IMR-90 (cell line): Measurements from ENCODE around the gene PLEKHG4. TPM values are rescaled to one million over a fixed set of nuclear protein-coding genes. Genes with fewer than 3 reads are reported as not detected.
A peak's percentile ranks its signal among the peaks of the same experiment; 100 is the strongest.

Experiments
- ATAC-seq: fragments of 200-7000 bp; cut with Tn5 transposase; 2 replicates; pipeline ENCODE4 v1.9.1; 2020; ENCODE audit warnings: low read depth, mild to moderate bottlenecking, moderate library complexity
- BruUV-seq: library from RNA; stranded (reverse); fragments of 400-500 nt; replicated peaks from 2 replicates; lab custom pipeline; 2021; lab: Mats Ljungman, UMichigan
- CTCF ChIA-PET: fragments of 300-600 bp; formaldehyde crosslinking; extraction: SDS; loops from one replicate; lab custom pipeline; 2021; ENCODE audit warnings: antibody characterized with exemption; lab: Yijun Ruan, JAX
- POLR2A ChIA-PET: fragments of 300-600 bp; sonication (Branson Sonifier 250); formaldehyde crosslinking; loops from one replicate; lab custom pipeline; 2022; ENCODE audit warnings: antibody characterized with exemption; ENCODE audit not compliant: unreplicated experiment; lab: Charles Lee
- DNase-seq: peaks from one replicate; pipeline ENCODE4 v3.0.0; 2013
- H2AFZ ChIP-seq: replicated peaks from 2 replicates; pipeline ENCODE3; 2013; ENCODE audit warnings: low read length, mild to moderate bottlenecking; ENCODE audit not compliant: poor library complexity
- H2AK5ac ChIP-seq: 2 replicates; pipeline ENCODE4 v1.6.1; 2013; ENCODE audit warnings: low read depth, low read length, inconsistent platforms
- H2AK9ac ChIP-seq: replicated peaks from 2 replicates; pipeline ENCODE3; 2013; ENCODE audit warnings: mild to moderate bottlenecking, low read depth, low read length, moderate library complexity; ENCODE audit not compliant: poor library complexity
- H2BK120ac ChIP-seq: 2 replicates; pipeline ENCODE4 v1.6.1; 2013; ENCODE audit warnings: low read depth, low read length, inconsistent platforms
- H2BK15ac ChIP-seq: 3 replicates; pipeline ENCODE4 v1.6.1; 2013; ENCODE audit warnings: low read depth, low read length, inconsistent platforms
- H2BK20ac ChIP-seq: 2 replicates; pipeline ENCODE4 v1.6.1; 2013; ENCODE audit warnings: low read depth, mild to moderate bottlenecking, inconsistent platforms, low read length, moderate library complexity
- H2BK5ac ChIP-seq: 2 replicates; pipeline ENCODE4 v1.6.1; 2013; ENCODE audit warnings: mild to moderate bottlenecking, low read depth, low read length, inconsistent platforms; ENCODE audit not compliant: poor library complexity, severe bottlenecking
- H3K14ac ChIP-seq: replicated peaks from 2 replicates; pipeline ENCODE4 v1.6.1; 2013; ENCODE audit warnings: low read depth, low read length, inconsistent platforms
- H3K18ac ChIP-seq: 2 replicates; pipeline ENCODE4 v1.6.1; 2013; ENCODE audit warnings: low read depth, low read length, control low read depth
- H3K23ac ChIP-seq: 2 replicates; pipeline ENCODE4 v1.6.1; 2013; ENCODE audit warnings: low read depth, low read length, inconsistent platforms
- H3K27ac ChIP-seq: 2 replicates; pipeline ENCODE4 v1.5.1; 2013; ENCODE audit warnings: mild to moderate bottlenecking, control low read depth, low read length; ENCODE audit not compliant: insufficient read depth
- H3K27me3 ChIP-seq: 2 replicates; pipeline ENCODE4 v1.6.1; 2013; ENCODE audit warnings: low read length; ENCODE audit not compliant: control insufficient read depth, insufficient read depth
- H3K36me3 ChIP-seq: 2 replicates; pipeline ENCODE4 v1.6.1; 2013; ENCODE audit warnings: low read length, mixed read lengths; ENCODE audit not compliant: control insufficient read depth, insufficient read depth
- H3K4ac ChIP-seq: 2 replicates; pipeline ENCODE4 v1.6.1; 2013; ENCODE audit warnings: low read depth, low read length, inconsistent platforms
- H3K4me1 ChIP-seq: 2 replicates; pipeline ENCODE4 v1.6.1; 2013; ENCODE audit warnings: low read length, mixed read lengths; ENCODE audit not compliant: control insufficient read depth, insufficient read depth
- H3K4me2 ChIP-seq: 2 replicates; pipeline ENCODE4 v1.6.1; 2013; ENCODE audit warnings: low read depth, mild to moderate bottlenecking, control low read depth, low read length, moderate library complexity
- H3K4me3 ChIP-seq: 2 replicates; pipeline ENCODE4 v1.5.1; 2013; ENCODE audit warnings: low read depth, mild to moderate bottlenecking, control low read depth, low read length, moderate library complexity; ENCODE audit not compliant: insufficient read depth
- H3K56ac ChIP-seq: 2 replicates; pipeline ENCODE4 v1.6.1; 2013; ENCODE audit warnings: low read length, inconsistent platforms; ENCODE audit not compliant: insufficient read depth; ENCODE audit errors: extremely low read depth
- H3K79me1 ChIP-seq, 2 experiments: 2 replicates each; pipeline ENCODE4 v1.6.1; 2013; ENCODE audit warnings: low read length in 2 of 2, inconsistent platforms in 1 of 2, low read depth in 1 of 2
- H3K9ac ChIP-seq: 2 replicates; pipeline ENCODE4 v1.6.1; 2013; ENCODE audit warnings: low read depth, low read length, control low read depth
- H3K9me1 ChIP-seq: 2 replicates; pipeline ENCODE4 v1.6.1; 2013; ENCODE audit warnings: low read length, inconsistent platforms; ENCODE audit not compliant: insufficient read depth
- H3K9me3 ChIP-seq: 2 replicates; pipeline ENCODE4 v1.6.1; 2013; ENCODE audit warnings: low read length; ENCODE audit not compliant: control insufficient read depth, insufficient read depth
- H4K20me1 ChIP-seq: 2 replicates; pipeline ENCODE4 v1.6.1; 2013; ENCODE audit warnings: low read length, inconsistent platforms; ENCODE audit not compliant: insufficient read depth
- H4K5ac ChIP-seq: 2 replicates; pipeline ENCODE4 v1.6.1; 2013; ENCODE audit warnings: mild to moderate bottlenecking, low read depth, low read length, control low read depth
- H4K8ac ChIP-seq, 2 experiments: 2 replicates each; pipeline ENCODE4 v1.6.1; 2013; ENCODE audit warnings: low read depth in 2 of 2, low read length in 2 of 2, control low read depth in 1 of 2, inconsistent platforms in 1 of 2
- H4K91ac ChIP-seq: 2 replicates; pipeline ENCODE4 v1.6.1; 2013; ENCODE audit warnings: low read depth, low read length, inconsistent platforms; ENCODE audit not compliant: insufficient read depth
- BHLHE40 ChIP-seq: fragments of 150-350 bp; IDR thresholded peaks from 2 replicates; pipeline ENCODE4 v1.6.1; 2016; ENCODE audit warnings: mild to moderate bottlenecking, low read depth, low read length
- ELK1 ChIP-seq: fragments of 150-350 bp; IDR thresholded peaks from 2 replicates; pipeline ENCODE4 v1.6.1; 2016; ENCODE audit warnings: low read depth, mild to moderate bottlenecking, low read length, moderate library complexity, borderline replicate concordance
- FOS ChIP-seq: fragments of 150-350 bp; IDR thresholded peaks from 2 replicates; pipeline ENCODE4 v1.6.1; 2016; ENCODE audit warnings: low read depth, low read length
- MAFK ChIP-seq: IDR thresholded peaks from 2 replicates; pipeline ENCODE4 v1.6.1; 2012; ENCODE audit warnings: low read depth, low read length, improper control_type of control experiment
- MAZ ChIP-seq: IDR thresholded peaks from 2 replicates; pipeline ENCODE4 v1.6.1; 2012; ENCODE audit warnings: low read depth, mild to moderate bottlenecking, low read length, improper control_type of control experiment, moderate library complexity, borderline replicate concordance
- NFE2L2 ChIP-seq: fragments of 150-350 bp; IDR thresholded peaks from 2 replicates; pipeline ENCODE4 v1.6.1; 2016; ENCODE audit warnings: low read depth, mild to moderate bottlenecking, low read length
- POLR2A ChIP-seq: IDR thresholded peaks from 2 replicates; pipeline ENCODE4 v1.6.1; 2012; ENCODE audit warnings: mild to moderate bottlenecking, low read depth, low read length
- RCOR1 ChIP-seq: IDR thresholded peaks from 2 replicates; pipeline ENCODE4 v1.6.1; 2012; ENCODE audit warnings: mild to moderate bottlenecking, low read length, improper control_type of control experiment; ENCODE audit not compliant: insufficient replicate concordance
- SMC3 ChIP-seq: fragments of 150-350 bp; IDR thresholded peaks from 2 replicates; pipeline ENCODE4 v1.6.1; 2016; ENCODE audit warnings: low read depth, mild to moderate bottlenecking, antibody characterized with exemption, low read length, moderate library complexity
- USF2 ChIP-seq: fragments of 150-350 bp; IDR thresholded peaks from 2 replicates; pipeline ENCODE4 v1.6.1; 2017; ENCODE audit warnings: mild to moderate bottlenecking, antibody characterized with exemption, low read length, low read depth
- WGBS, 2 experiments: methylation state at CpG; one replicate each; pipeline versions ENCODE4 v1.1.5 to v1.1.7; 2013; ENCODE audit warnings: missing lambda C conversion rate in 2 of 2; ENCODE audit not compliant: insufficient read length in 1 of 2; ENCODE audit errors: extremely low coverage in 2 of 2; 5-methylcytosine and 5-hydroxymethylcytosine counted together
- dilution Hi-C: fragments of 300-500 bp; cut with HindIII; formaldehyde crosslinking; loops from one replicate; pipeline ENCODE4 v1.14.3; 2018; ENCODE audit warnings: low sequenced_read_pairs; ENCODE audit not compliant: unreplicated experiment
- in situ Hi-C: fragments of 300-500 bp; cut with MboI; formaldehyde crosslinking; loops from 3 replicates; pipeline ENCODE4 v1.14.3; 2019; ENCODE audit warnings: low sequenced_read_pairs, inconsistent platforms, mixed read lengths
- intact Hi-C: fragments of 100-400 bp; cut with micrococcal nuclease; formaldehyde crosslinking; loops from 2 replicates; pipeline ENCODE4 v1.10.0; 2022
- polyA plus RNA-seq, 3 experiments: library from polyadenylated mRNA; depleted of rRNA; stranded (reverse); fragments of >200 nt; gene quantifications; 2 replicates each; pipeline ENCODE4 v1.2.3, GENCODE V29; 2012; ENCODE audit warnings: low replicate concordance in 1 of 3
- total RNA-seq: library from RNA; depleted of rRNA; stranded (reverse); fragments of >200 nt; gene quantifications from 2 replicates; pipeline ENCODE4 v1.2.3, GENCODE V29; 2012

Gene PLEKHG4
- total and polyA plus RNA-seq, 2 of the 4 experiments (the other 2 are of a cell fraction), result 14.0 to 50.7 TPM

GRCh38 chr16:67229906-67230808 is 49.2 kb upstream of the PLEKHG4 start:
- Histone ChIP-seq H3K14ac (no peak overlapping the region), H3K4me1 (peaks cover 12% of the 10 kb centered on the region), H4K8ac (no peak overlapping the region), H2AFZ (no peak overlapping the region), H3K4ac (no peak overlapping the region), H4K91ac (no peak overlapping the region), H4K20me1 (peaks cover 7% of the 10 kb centered on the region; the same call in 1 of the 2 replicates), H2AK5ac (no peak overlapping the region), H2AK9ac (peak overlapping the region; percentile 1), H3K23ac (no peak overlapping the region), H3K27me3 (no peaks in the 10 kb centered on the region), H3K4me2 (no peak overlapping the region), H3K79me1 (peaks cover 27 to 65% of the 10 kb centered on the region in 2 experiments), H3K9ac (no peak overlapping the region), H3K4me3 (no peak overlapping the region), H3K18ac (no peak overlapping the region), H3K9me3 (no peaks in the 10 kb centered on the region), H3K36me3 (peaks cover 59% of the 10 kb centered on the region), H3K9me1 (peaks cover 12% of the 10 kb centered on the region), H2BK120ac (no peak overlapping the region), H3K27ac (no peak overlapping the region), H2BK5ac (no peak overlapping the region), H2BK20ac (no peak overlapping the region), H3K56ac (no peak overlapping the region), H2BK15ac (no peak overlapping the region), H4K5ac (no peak overlapping the region)
- 96% methylated on average over 24 of the region's 32 CpGs; no CpG with 5 or more reads in 1 of the 2 experiments for whole genome bisulfite sequencing, 2 experiments
- DNase-seq, result no peak
- intact Hi-C loops (no loop called here), in situ Hi-C loops (no loop called here), dilution Hi-C loops (no loop called here)
- no TSS peak for BruUV-seq
- CTCF ChIA-PET, result no interaction called here
- ATAC-seq, result no peak
- POLR2A ChIA-PET, result no interaction called here
- TF ChIP-seq FOS (no peak), ELK1 (no peak), POLR2A (no peak), MAFK (no peak), USF2 (no peak), RCOR1 (no peak), BHLHE40 (no peak), NFE2L2 (no peak), MAZ (no peak), SMC3 (no peak)
